Activated CD4-positive, alpha-beta T cell treated with anti-CD3 and anti-CD28 coated beads for 24 hours (primary cell): ENCODE results near the gene TRABD.
"Not testable (repeated sequence)": the region's sequence is repeated elsewhere in the genome, so short reads cannot be mapped to it uniquely, and the experiment has no call there.

Source experiments
- DNase-seq, 2 donors: peaks; one replicate each; pipeline ENCODE4 v3.0.0-alpha.2; 2020; ENCODE audit warnings: low read depth in 2 of 2

TRABD gene

GRCh38 chr22:50201191-50202129, 15.7 kb downstream of the TRABD start:
- no peak for DNase-seq

- DNase-seq: no peak
Observed at GRCh38 chr22:50202130-50202666, 16.5 kb downstream of the TRABD start.

- DNase-seq: no peak
Observed at GRCh38 chr22:50203288-50203687, 17.6 kb downstream of the TRABD start.

- DNase-seq: no peak
Observed at GRCh38 chr22:50204571-50204970, 18.9 kb downstream of the TRABD start.

GRCh38 chr22:50204998-50205397, 19.3 kb downstream of the TRABD start:
- not testable (repeated sequence) for DNase-seq

- DNase-seq: no peak
Observed at GRCh38 chr22:50205781-50206569, 20.3 kb downstream of the TRABD start.

GRCh38 chr22:50206599-50206998, 20.9 kb downstream of the TRABD start:
- DNase-seq: no peak

GRCh38 chr22:50207383-50208140, 21.8 kb downstream of the TRABD start:
- no peak for DNase-seq

GRCh38 chr22:50208430-50208938, 22.8 kb downstream of the TRABD start:
- DNase-seq: no peak

GRCh38 chr22:50208939-50209892, 23.5 kb downstream of the TRABD start:
- DNase-seq: no peak

GRCh38 chr22:50209893-50210292, 24.2 kb downstream of the TRABD start:
- DNase-seq: peak; percentile 53 to 58

GRCh38 chr22:50210378-50211139, 24.8 kb downstream of the TRABD start:
- DNase-seq: no peak

- no peak for DNase-seq
Observed at GRCh38 chr22:50211147-50211546, 25.4 kb downstream of the TRABD start.

- DNase-seq: no peak
Observed at GRCh38 chr22:50213263-50213662, 27.6 kb downstream of the TRABD start.

GRCh38 chr22:50215297-50216054, 29.8 kb downstream of the TRABD start:
- DNase-seq: no peak

- DNase-seq: no peak
Observed at GRCh38 chr22:50216055-50216683, 30.5 kb downstream of the TRABD start.

- DNase-seq: no peak
Observed at GRCh38 chr22:50216684-50217520, 31.2 kb downstream of the TRABD start.
